ENCODE measurements around the gene FAM169A.

DNA sequence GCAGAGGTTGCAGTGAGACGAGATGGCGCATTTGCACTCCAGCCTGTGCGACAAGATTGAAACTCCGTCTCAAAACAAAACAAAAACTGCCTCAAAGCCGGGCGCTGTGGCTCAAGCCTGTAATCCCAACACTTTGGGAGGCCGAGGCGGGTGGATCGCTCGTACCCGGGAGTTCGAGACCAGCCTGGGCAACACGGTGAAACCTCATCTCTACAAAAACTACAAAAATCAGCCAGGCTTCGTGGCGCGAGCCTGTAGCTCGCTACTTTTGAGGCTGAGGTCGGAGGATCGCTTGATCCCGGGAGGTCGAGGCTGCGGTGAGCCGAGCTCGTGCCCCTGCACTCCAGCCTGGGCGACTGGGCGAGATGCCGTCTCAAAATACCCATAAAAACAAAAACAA lies 100.3 kb downstream of the FAM169A start:
- TF ChIP-seq, protein P1, sequence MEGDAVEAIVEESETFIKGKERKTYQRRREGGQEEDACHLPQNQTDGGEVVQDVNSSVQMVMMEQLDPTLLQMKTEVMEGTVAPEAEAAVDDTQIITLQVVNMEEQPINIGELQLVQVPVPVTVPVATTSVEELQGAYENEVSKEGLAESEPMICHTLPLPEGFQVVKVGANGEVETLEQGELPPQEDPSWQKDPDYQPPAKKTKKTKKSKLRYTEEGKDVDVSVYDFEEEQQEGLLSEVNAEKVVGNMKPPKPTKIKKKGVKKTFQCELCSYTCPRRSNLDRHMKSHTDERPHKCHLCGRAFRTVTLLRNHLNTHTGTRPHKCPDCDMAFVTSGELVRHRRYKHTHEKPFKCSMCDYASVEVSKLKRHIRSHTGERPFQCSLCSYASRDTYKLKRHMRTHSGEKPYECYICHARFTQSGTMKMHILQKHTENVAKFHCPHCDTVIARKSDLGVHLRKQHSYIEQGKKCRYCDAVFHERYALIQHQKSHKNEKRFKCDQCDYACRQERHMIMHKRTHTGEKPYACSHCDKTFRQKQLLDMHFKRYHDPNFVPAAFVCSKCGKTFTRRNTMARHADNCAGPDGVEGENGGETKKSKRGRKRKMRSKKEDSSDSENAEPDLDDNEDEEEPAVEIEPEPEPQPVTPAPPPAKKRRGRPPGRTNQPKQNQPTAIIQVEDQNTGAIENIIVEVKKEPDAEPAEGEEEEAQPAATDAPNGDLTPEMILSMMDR (IDR thresholded peaks at IDR 0.05 in 4 of 5, conservative IDR thresholded peaks at IDR 0.05 in 1 of 5): no peak
- no peak for TF ChIP-seq POLR2A (IDR thresholded peaks at IDR 0.05)

Data from gastrocnemius medialis (tissue), 4 donors.